GM21825 (cell line): Measurements from ENCODE around the gene AP1G1.
"Not testable (repeated sequence)": the region's sequence is repeated elsewhere in the genome, so short reads cannot be mapped to it uniquely, and the experiment has no call there.

Experiments used
- ATAC-seq: cut with Tn5 transposase; IDR thresholded peaks from one replicate; pipeline ENCODE4 v1.9.1; 2021; ENCODE audit warnings: mild to moderate bottlenecking, moderate library complexity; ENCODE audit not compliant: unreplicated experiment

AP1G1 gene

GRCh38 chr16:71808593-71809459, at the start of gene AP1G1:
AP1G1 (minus strand) TSS chr16:71808834; CDS start chr16:71789479, 19,355 bp downstream.
- peak; percentile 74 for ATAC-seq

- ATAC-seq: no peak
Observed at GRCh38 chr16:71855937-71856662, 47.5 kb upstream of the AP1G1 start.

GRCh38 chr16:71854369-71854948, 45.8 kb upstream of the AP1G1 start:
- ATAC-seq: no peak

GRCh38 chr16:71853413-71853812, 44.8 kb upstream of the AP1G1 start:
- ATAC-seq: peak; percentile 60

GRCh38 chr16:71852561-71852960, 43.9 kb upstream of the AP1G1 start:
- no peak for ATAC-seq

- no peak for ATAC-seq
Observed at GRCh38 chr16:71852158-71852557, 43.5 kb upstream of the AP1G1 start.

GRCh38 chr16:71851746-71852145, 43.1 kb upstream of the AP1G1 start:
- no peak for ATAC-seq

GRCh38 chr16:71848622-71849021, 40.0 kb upstream of the AP1G1 start:
- ATAC-seq: no peak

- no peak for ATAC-seq
Observed at GRCh38 chr16:71847096-71847495, 38.5 kb upstream of the AP1G1 start.

- ATAC-seq: no peak
Observed at GRCh38 chr16:71846431-71846830, 37.8 kb upstream of the AP1G1 start.

GRCh38 chr16:71845639-71846430, 37.2 kb upstream of the AP1G1 start, which contains the start of gene ATXN1L:
ATXN1L (plus strand) TSS chr16:71845976; CDS start chr16:71849741, 3,765 bp downstream.
- peak; percentile 65 for ATAC-seq

- no peak for ATAC-seq
Observed at GRCh38 chr16:71843572-71843971, 34.9 kb upstream of the AP1G1 start.

GRCh38 chr16:71840052-71840451, 31.4 kb upstream of the AP1G1 start:
- ATAC-seq: no peak

- no peak for ATAC-seq
Observed at GRCh38 chr16:71837150-71837549, 28.5 kb upstream of the AP1G1 start.

GRCh38 chr16:71834291-71834690, 25.7 kb upstream of the AP1G1 start:
- ATAC-seq: no peak

GRCh38 chr16:71832112-71832511, 23.5 kb upstream of the AP1G1 start:
- not testable (repeated sequence) for ATAC-seq

- ATAC-seq: not testable (repeated sequence)
Observed at GRCh38 chr16:71831698-71832097, 23.1 kb upstream of the AP1G1 start.

GRCh38 chr16:71830359-71830758, 21.7 kb upstream of the AP1G1 start:
- no peak for ATAC-seq

- ATAC-seq: no peak
Observed at GRCh38 chr16:71826533-71827017, 17.9 kb upstream of the AP1G1 start.

- ATAC-seq: not testable (repeated sequence)
Observed at GRCh38 chr16:71817155-71817500, 8.5 kb upstream of the AP1G1 start.
